Lung (tissue), 12 donors: ENCODE data around the gene RHOJ. TPM values are rescaled to one million over a fixed set of nuclear protein-coding genes. Genes with fewer than 3 reads are reported as not detected.
A peak's percentile ranks its signal among the peaks of the same experiment; 100 is the strongest.

Experiments used
- ATAC-seq: fragments of 200-7000 bp; cut with Tn5 transposase; one replicate; pipeline ENCODE4 v1.9.1; 2020; ENCODE audit warnings: moderate number of reproducible peaks; ENCODE audit not compliant: insufficient read depth, low FRiP score
- DNase-seq, 3 donors: peaks; one replicate each; pipeline ENCODE4 v3.0.0-alpha.2; 2013 to 2017
- H3K27ac ChIP-seq, 2 donors: one replicate each; pipeline ENCODE4 v1.5.1; 2013; ENCODE audit warnings: mild to moderate bottlenecking in 2 of 2, moderate library complexity in 2 of 2, control low read depth in 1 of 2, inconsistent platforms in 1 of 2, low read depth in 1 of 2, low read length in 1 of 2
- H3K27me3 ChIP-seq, 3 donors: one replicate each; pipeline ENCODE4 v1.5.1; 2013; ENCODE audit warnings: low read length in 2 of 3; ENCODE audit not compliant: control insufficient read depth in 3 of 3, insufficient read depth in 3 of 3
- H3K36me3 ChIP-seq, 4 donors: one replicate each; pipeline ENCODE4 v1.5.1; 2013; ENCODE audit warnings: low read length in 4 of 4, mild to moderate bottlenecking in 1 of 4, moderate library complexity in 1 of 4; ENCODE audit not compliant: control insufficient read depth in 4 of 4, insufficient read depth in 4 of 4
- H3K4me1 ChIP-seq, 5 donors: one replicate each; pipeline ENCODE4 v1.5.1; 2013; ENCODE audit warnings: low read length in 5 of 5, mild to moderate bottlenecking in 2 of 5, moderate library complexity in 1 of 5; ENCODE audit not compliant: control insufficient read depth in 5 of 5, insufficient read depth in 5 of 5
- H3K4me3 ChIP-seq: one replicate; pipeline ENCODE4 v1.5.1; 2013; ENCODE audit warnings: mild to moderate bottlenecking, control low read depth, moderate library complexity
- H3K9ac ChIP-seq, 2 donors: one replicate each; pipeline ENCODE4 v1.5.1; 2013; ENCODE audit warnings: low read length in 2 of 2, control low read depth in 1 of 2; ENCODE audit not compliant: insufficient read depth in 1 of 2
- H3K9me3 ChIP-seq, 4 donors: one replicate each; pipeline ENCODE4 v1.5.1; 2013; ENCODE audit warnings: low read length in 3 of 4, mild to moderate bottlenecking in 1 of 4, moderate library complexity in 1 of 4; ENCODE audit not compliant: control insufficient read depth in 4 of 4, insufficient read depth in 3 of 4
- CTCF ChIP-seq: IDR thresholded peaks from 2 replicates; pipeline ENCODE4 v1.5.1; 2012; ENCODE audit warnings: mild to moderate bottlenecking; ENCODE audit errors: control extremely low read depth, extremely low read depth
- whole genome bisulfite sequencing, 2 donors: extraction: QIAGEN DNeasy Blood & Tissue Kit; methylation state at CpG; one replicate each; pipeline ENCODE4 v1.1.7; 2013; 5-methylcytosine and 5-hydroxymethylcytosine counted together
- polyA plus RNA-seq, 2 donors: library from polyadenylated mRNA; stranded (reverse); fragments of 200-250 nt; gene quantifications; one replicate each; pipeline ENCODE4 v1.2.1, GENCODE V29; 2013
- total RNA-seq, 2 donors: library from RNA; depleted of rRNA in 1 of 2; stranded (reverse); fragments of >200 nt in 1 of 2; gene quantifications; one replicate each; pipeline ENCODE4 v1.2.1, GENCODE V29; 2014 to 2021
- donor health status: control.
- donor health status: control.
- donor health status: Bipolar disorder and iron deficiency.
- donor health status: healthy.
- donor health status: DM: yes; HTN: yes; CAD: no.

RHOJ gene
- total and polyA plus RNA-seq, 4 donors: 10.2 to 25.7 (median 17.8) TPM

GRCh38 chr14:63174760-63175191 is 29.5 kb upstream of the RHOJ start:
- WGBS, 2 donors: 25 to 27% methylated on average over 2 of the region's 2 CpGs
- peaks cover 0 to 6% (median 5%) of the 10 kb centered on the region in 5 donors for H3K4me1 ChIP-seq
- H3K9ac ChIP-seq: no peak overlapping the region
- no peak overlapping the region for H3K4me3 ChIP-seq
- ATAC-seq: peak; percentile 19
- peak; percentile 3 for TF ChIP-seq CTCF
- peaks cover 0 to 2% (median 0%) of the 10 kb centered on the region in 3 donors for H3K27me3 ChIP-seq
- peak; percentile 30 to 81 (median 73) for DNase-seq
- no peaks in the 10 kb centered on the region for H3K36me3 ChIP-seq
- peaks cover 0 to 2% (median under 1%) of the 10 kb centered on the region in 4 donors for H3K9me3 ChIP-seq
- H3K27ac ChIP-seq: no peak overlapping the region

GRCh38 chr14:63175531-63175930 is 28.7 kb upstream of the RHOJ start:
- TF ChIP-seq CTCF: no peak
- Histone ChIP-seq H3K9me3 (peaks cover 0 to 2% (median 0%) of the 10 kb centered on the region in 4 donors), H3K4me3 (no peak overlapping the region), H3K4me1 (peaks cover 0 to 8% (median 5%) of the 10 kb centered on the region in 5 donors), H3K27ac (no peak overlapping the region), H3K9ac (no peak overlapping the region), H3K27me3 (peaks cover 0 to 2% (median 0%) of the 10 kb centered on the region in 3 donors), H3K36me3 (no peaks in the 10 kb centered on the region)
- ATAC-seq (no peak), DNase-seq (no peak)
- 53 to 74% methylated on average over 2 of the region's 2 CpGs for WGBS, 2 donors

- Histone ChIP-seq H3K36me3 (no peaks in the 10 kb centered on the region), H3K4me1 (peaks cover 0 to 8% (median 5%) of the 10 kb centered on the region in 5 donors), H3K27me3 (no peaks in the 10 kb centered on the region), H3K9me3 (peaks cover 0 to 5% (median under 1%) of the 10 kb centered on the region in 4 donors), H3K27ac (peak overlapping the region in 1 of 2 donors; percentile 21), H3K9ac (no peak overlapping the region), H3K4me3 (no peak overlapping the region)
- DNase-seq: no peak
- no peak for TF ChIP-seq CTCF
- ATAC-seq: no peak
- 88 to 95% methylated on average over 3 of the region's 3 CpGs for WGBS, 2 donors
These were observed 25.3 kb upstream of the RHOJ start for GRCh38 chr14:63178912-63179311.

GRCh38 chr14:63179383-63179782 is 24.9 kb upstream of the RHOJ start:
- Histone ChIP-seq H3K9ac (no peak overlapping the region), H3K27ac (peak overlapping the region in 1 of 2 donors; percentile 21), H3K9me3 (peaks cover 0 to 5% (median under 1%) of the 10 kb centered on the region in 4 donors), H3K4me3 (no peak overlapping the region), H3K4me1 (peaks cover 0 to 8% (median 5%) of the 10 kb centered on the region in 5 donors), H3K27me3 (no peaks in the 10 kb centered on the region), H3K36me3 (no peaks in the 10 kb centered on the region)
- no peak for TF ChIP-seq CTCF
- ATAC-seq (no peak), DNase-seq (no peak)
- WGBS, 2 donors: 67 to 86% methylated on average over 4 of the region's 4 CpGs
